WERI-Rb-1 (cell line): ENCODE measurements around the gene RAD54L.

Experiments used
- DNase-seq: peaks from one replicate; pipeline ENCODE4 v3.0.0-alpha.2; 2020
- H3K27ac ChIP-seq: fragments of 250-450 bp; sonication (Bioruptor Pico); 2 replicates; pipeline ENCODE4 v1.5.1; 2020; ENCODE audit warnings: mild to moderate bottlenecking, moderate library complexity
- H3K27me3 ChIP-seq: fragments of 250-450 bp; sonication (Bioruptor Pico); 2 replicates; pipeline ENCODE4 v1.5.1; 2021; ENCODE audit warnings: mild to moderate bottlenecking, low read depth, moderate library complexity; ENCODE audit not compliant: insufficient read depth, severe bottlenecking
- H3K36me3 ChIP-seq: fragments of 250-450 bp; sonication (Bioruptor Pico); 2 replicates; pipeline ENCODE4 v1.5.1; 2020; ENCODE audit warnings: mild to moderate bottlenecking, moderate library complexity
- H3K4me3 ChIP-seq: 2 replicates; pipeline ENCODE4 v1.5.1; 2011; ENCODE audit warnings: low read depth, mild to moderate bottlenecking, control low read depth, low read length
- H3K9me3 ChIP-seq: fragments of 250-450 bp; sonication (Bioruptor Pico); 2 replicates; pipeline ENCODE4 v1.5.1; 2021; ENCODE audit warnings: mild to moderate bottlenecking, moderate library complexity; ENCODE audit not compliant: severe bottlenecking
- CTCF ChIP-seq: IDR thresholded peaks from 2 replicates; pipeline ENCODE4 v1.5.1; 2011; ENCODE audit warnings: low read depth, mild to moderate bottlenecking, control low read depth, inconsistent platforms, low read length

Gene RAD54L

GRCh38 chr1:46247436-46248121 is at the start of gene RAD54L:
TSS of gene RAD54L (plus strand) at chr1:46247763. CDS start at chr1:46248406, 643 bp downstream.
- Histone ChIP-seq H3K4me3 (peak within 1 kb of the TSS; percentile 59), H3K27me3 (no peaks in the 10 kb centered on the region), H3K36me3 (peaks cover 44% of the 10 kb centered on the region), H3K27ac (peak within 1 kb of the TSS; percentile 99), H3K9me3 (no peaks in the 10 kb centered on the region)
- peak; percentile 99 for DNase-seq
- no peak for TF ChIP-seq CTCF

DNA sequence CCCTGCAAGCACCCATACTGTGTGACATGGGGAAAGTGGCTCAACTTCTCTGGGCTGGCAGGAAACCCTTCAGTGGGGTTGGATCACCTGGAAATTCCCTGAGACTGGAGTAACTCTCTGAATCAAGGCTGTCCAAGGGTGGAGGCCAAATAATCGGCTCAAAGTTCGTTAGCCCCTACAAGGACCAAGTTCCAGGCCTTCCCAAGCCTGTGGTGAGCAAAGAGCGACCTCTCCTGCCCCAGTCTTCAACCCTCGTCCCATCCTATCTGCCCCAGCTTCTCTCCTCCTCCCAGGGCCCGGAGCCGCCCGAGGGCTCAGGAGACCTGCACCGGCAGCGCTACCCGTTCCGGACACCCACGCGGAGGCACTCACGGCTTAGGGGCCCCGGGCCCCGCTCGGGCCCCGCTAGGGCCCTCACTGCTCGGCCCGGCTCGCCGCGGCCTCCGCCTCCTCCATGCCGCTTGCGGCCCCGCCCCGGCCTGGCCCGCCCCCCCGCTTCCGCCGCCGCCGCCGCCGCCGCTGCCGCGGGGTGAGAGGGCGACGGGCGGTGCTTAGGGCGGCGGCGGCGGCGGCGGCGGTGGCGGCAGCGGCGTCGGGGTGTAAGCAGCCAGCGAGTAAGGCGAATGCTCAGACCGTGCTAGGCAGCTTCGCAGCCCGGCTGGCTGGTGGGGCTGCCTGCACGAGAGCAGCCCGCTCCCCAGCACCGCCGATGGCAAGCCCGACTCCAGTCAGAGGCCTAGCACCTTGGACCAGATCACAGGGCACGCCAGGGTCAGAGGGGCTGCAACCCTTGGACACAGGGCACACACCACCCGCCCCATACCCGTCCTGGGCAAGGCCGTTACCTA is 49.4 kb upstream of the RAD54L start, which contains the start of gene POMGNT1:
TSS of gene POMGNT1 (minus strand) at position 471 of the 848 bp plus-strand sequence. CDS start 613 bp downstream, outside the sequence.
- peaks cover 5% of the 10 kb centered on the region for H3K36me3 ChIP-seq
- H3K4me3 ChIP-seq, result peak within 1 kb of the TSS; percentile 77
- DNase-seq, result peak; percentile 61
- no peaks in the 10 kb centered on the region for H3K9me3 ChIP-seq
- no peaks in the 10 kb centered on the region for H3K27me3 ChIP-seq
- peak; percentile 43; the same call in 1 of the 2 replicates for TF ChIP-seq CTCF
- H3K27ac ChIP-seq, result peak within 1 kb of the TSS; percentile 86

- TF ChIP-seq CTCF, result no peak
- Histone ChIP-seq H3K27me3 (no peaks in the 10 kb centered on the region), H3K27ac (no peak overlapping the region), H3K9me3 (no peaks in the 10 kb centered on the region), H3K36me3 (peaks cover 5% of the 10 kb centered on the region), H3K4me3 (no peak overlapping the region)
- no peak for DNase-seq
These were observed 48.3 kb upstream of the RAD54L start for GRCh38 chr1:46199233-46199749.

DNA sequence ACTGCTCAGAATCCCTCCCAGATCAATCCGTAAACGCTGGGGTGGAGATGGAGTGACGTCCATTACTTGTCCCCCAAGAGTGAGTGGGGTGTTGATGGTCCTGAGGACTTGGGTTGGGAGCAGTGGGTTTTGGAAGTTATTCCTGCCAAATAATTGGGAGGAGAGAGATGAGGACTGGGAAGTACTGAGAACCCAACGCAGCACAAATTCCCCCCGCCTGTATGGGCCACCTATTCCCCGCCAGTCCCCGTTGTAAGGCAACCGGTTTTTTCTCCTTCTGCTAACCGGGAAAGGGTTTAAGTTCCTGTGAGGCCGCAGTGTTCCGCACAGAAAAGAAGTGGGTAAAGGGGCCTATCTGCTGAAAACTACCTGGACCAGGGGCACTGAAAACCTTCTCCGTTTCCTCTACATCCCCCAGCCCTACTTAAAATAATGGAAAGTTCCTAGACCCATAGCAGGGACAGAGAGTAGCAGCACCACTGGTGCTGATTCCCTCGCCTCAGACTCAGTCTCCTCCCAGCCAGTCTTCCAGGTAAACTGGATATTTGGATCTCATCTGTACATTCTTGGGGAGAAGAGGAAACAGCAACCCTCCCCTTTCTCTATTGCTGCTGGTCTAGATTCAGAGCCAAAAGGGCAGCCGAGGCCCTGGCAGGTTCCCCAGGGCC is 43.7 kb upstream of the RAD54L start:
- Histone ChIP-seq H3K9me3 (no peaks in the 10 kb centered on the region), H3K36me3 (0 out of 2 replicates have a peak, but pooled peaks cover 6% of the 10 kb centered on the region), H3K27me3 (no peaks in the 10 kb centered on the region), H3K27ac (no peak overlapping the region), H3K4me3 (peak overlapping the region; percentile 67)
- DNase-seq, result no peak
- no peak for TF ChIP-seq CTCF

DNA sequence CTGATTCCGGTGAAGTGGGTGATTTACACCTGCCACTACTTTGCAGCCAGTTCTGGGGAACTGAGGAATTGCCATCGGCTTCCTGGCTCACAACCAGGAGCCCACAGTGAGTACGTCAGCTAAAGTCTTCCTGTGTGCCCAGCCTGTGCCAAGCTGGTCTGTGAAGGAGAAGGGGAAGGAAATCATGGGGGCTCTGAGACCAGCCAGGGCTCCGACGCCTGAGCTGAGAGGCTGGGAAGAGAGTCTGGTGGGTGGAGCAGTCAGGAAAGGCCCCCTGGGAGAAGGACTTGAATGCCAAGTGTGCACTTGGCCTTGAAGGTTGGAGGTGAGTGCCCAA is 43.2 kb upstream of the RAD54L start:
- DNase-seq, result no peak
- H3K9me3 ChIP-seq, result no peaks in the 10 kb centered on the region
- H3K4me3 ChIP-seq, result no peak overlapping the region
- H3K36me3 ChIP-seq, result 0 out of 2 replicates have a peak, but pooled peaks cover 6% of the 10 kb centered on the region
- no peak for TF ChIP-seq CTCF
- no peaks in the 10 kb centered on the region for H3K27me3 ChIP-seq
- H3K27ac ChIP-seq, result no peak overlapping the region
